HepG2 (cell line): ENCODE results near the gene MAP3K8. TPM values are rescaled to one million over a fixed set of nuclear protein-coding genes. Genes with fewer than 3 reads are reported as not detected.
A peak's percentile ranks its signal among the peaks of the same experiment; 100 is the strongest.

ENCODE experiments used
- ARNT2 ChIP-seq: sonication (generic); formaldehyde crosslinking; IDR thresholded peaks from 2 replicates; pipeline ENCODE4 v1.8.0; 2022; ENCODE audit warnings: mild to moderate bottlenecking, low read depth, missing genetic modification reagents, moderate library complexity
- ELF3 ChIP-seq: IDR thresholded peaks from 2 replicates; pipeline ENCODE4 v1.6.1; 2016; ENCODE audit warnings: missing genetic modification reagents, missing compliant biosample characterization
- HNRNPK ChIP-seq: fragments of 200-400 bp; formaldehyde crosslinking; IDR thresholded peaks from 2 replicates; pipeline ENCODE4 v1.6.1; 2018; ENCODE audit warnings: low read length, low read depth, moderate library complexity, mild to moderate bottlenecking; ENCODE audit not compliant: poor library complexity, severe bottlenecking
- HOXD1 ChIP-seq: sonication (generic); formaldehyde crosslinking; IDR thresholded peaks from 2 replicates; pipeline ENCODE4 v1.5.0; 2020; ENCODE audit warnings: missing genetic modification reagents
- KLF9 ChIP-seq: IDR thresholded peaks from 2 replicates; pipeline ENCODE4 v1.6.1; 2016; ENCODE audit warnings: low read depth
- LCORL ChIP-seq, 2 experiments: fragments of 450-650 bp in 1 of 2; sonication (generic) in 1 of 2; formaldehyde crosslinking in 1 of 2; IDR thresholded peaks; 2 replicates each; pipeline versions ENCODE4 v1.5.0 to v1.6.1; 2017 to 2020; ENCODE audit warnings: antibody characterized with exemption in 1 of 2, missing genetic modification reagents in 1 of 2
- RARA ChIP-seq: IDR thresholded peaks from 2 replicates; pipeline ENCODE4 v1.6.1; 2016; ENCODE audit warnings: missing genetic modification reagents, missing compliant biosample characterization
- RELA ChIP-seq: sonication (generic); formaldehyde crosslinking; IDR thresholded peaks from 2 replicates; pipeline ENCODE4 v1.4.0; 2020; ENCODE audit warnings: missing genetic modification reagents
- REST ChIP-seq, 2 experiments: IDR thresholded peaks; 2 replicates each; pipeline ENCODE4 v1.6.1; 2011 to 2012; ENCODE audit warnings: low read length in 2 of 2, borderline replicate concordance in 1 of 2, low read depth in 1 of 2, mild to moderate bottlenecking in 1 of 2, moderate library complexity in 1 of 2
- SAP130 ChIP-seq: IDR thresholded peaks from 2 replicates; pipeline ENCODE4 v1.6.1; 2016; ENCODE audit warnings: low read depth
- TAF1 ChIP-seq: sonication (generic); formaldehyde crosslinking; IDR thresholded peaks from 2 replicates; pipeline ENCODE4 v1.4.0; 2020; ENCODE audit warnings: missing genetic modification reagents
- THAP8 ChIP-seq: sonication (generic); formaldehyde crosslinking; IDR thresholded peaks from 2 replicates; pipeline ENCODE4 v1.5.1; 2020; ENCODE audit warnings: missing genetic modification reagents, mild to moderate bottlenecking, borderline replicate concordance
- ZBTB43 ChIP-seq: sonication (generic); formaldehyde crosslinking; conservative IDR thresholded peaks from 2 replicates; pipeline ENCODE4 v1.4.0; 2020; ENCODE audit warnings: missing genetic modification reagents
- ZBTB7B ChIP-seq: sonication (generic); formaldehyde crosslinking; IDR thresholded peaks from 2 replicates; pipeline ENCODE4 v1.4.0; 2020; ENCODE audit warnings: missing genetic modification reagents
- ZNF547 ChIP-seq: sonication (generic); formaldehyde crosslinking; IDR thresholded peaks from 2 replicates; pipeline ENCODE4 v1.5.1; 2020; ENCODE audit warnings: mild to moderate bottlenecking, missing genetic modification reagents
- ZNF564 ChIP-seq: sonication (generic); formaldehyde crosslinking; IDR thresholded peaks from 2 replicates; pipeline ENCODE4 v1.8.1; 2023; ENCODE audit warnings: mild to moderate bottlenecking, missing genetic modification reagents
- polyA plus RNA-seq, 8 experiments: library from polyadenylated mRNA; depleted of rRNA in 3 of 8; stranded (reverse) in 7 of 8; unstranded in 1 of 8; fragments of >200 nt; fragmentation: Illumina TruSeq in 4 of 8; extraction: Trizol in 4 of 8; gene quantifications; 2 replicates each; pipeline versions ENCODE4 v1.2.1 to v1.2.3, GENCODE V29; 2011 to 2016; ENCODE audit warnings: low read depth in 4 of 8, missing spikeins in 1 of 8, mixed read lengths in 1 of 8; ENCODE audit not compliant: insufficient read depth in 1 of 8
- total RNA-seq, 5 experiments: library from RNA; depleted of rRNA; stranded (reverse); fragments of >200 nt; fragmentation: Illumina TruSeq; extraction: Trizol; gene quantifications; 2 replicates each; pipeline ENCODE4 v1.2.3, GENCODE V29; 2016; ENCODE audit warnings: low read depth in 1 of 5
- TF ChIP-seq, protein P1 (sequence below): sonication (generic); formaldehyde crosslinking; conservative IDR thresholded peaks from 2 replicates; pipeline ENCODE4 v1.5.0; 2020; ENCODE audit warnings: missing genetic modification reagents
- TF ChIP-seq, protein P2 (sequence below): sonication (generic); formaldehyde crosslinking; IDR thresholded peaks from 2 replicates; pipeline ENCODE4 v1.5.1; 2020; ENCODE audit warnings: mild to moderate bottlenecking, missing genetic modification reagents, moderate library complexity
- TF ChIP-seq, protein P3 (sequence below): sonication (generic); formaldehyde crosslinking; IDR thresholded peaks from 2 replicates; pipeline ENCODE4 v1.8.0; 2022; ENCODE audit warnings: missing genetic modification reagents, mild to moderate bottlenecking, borderline replicate concordance

Gene MAP3K8
- total and polyA plus RNA-seq, 2 of the 13 experiments (the other 11 are each of a cell fraction or from before 2014, with no cell fraction given): 19.3 to 37.9 TPM

DNA sequence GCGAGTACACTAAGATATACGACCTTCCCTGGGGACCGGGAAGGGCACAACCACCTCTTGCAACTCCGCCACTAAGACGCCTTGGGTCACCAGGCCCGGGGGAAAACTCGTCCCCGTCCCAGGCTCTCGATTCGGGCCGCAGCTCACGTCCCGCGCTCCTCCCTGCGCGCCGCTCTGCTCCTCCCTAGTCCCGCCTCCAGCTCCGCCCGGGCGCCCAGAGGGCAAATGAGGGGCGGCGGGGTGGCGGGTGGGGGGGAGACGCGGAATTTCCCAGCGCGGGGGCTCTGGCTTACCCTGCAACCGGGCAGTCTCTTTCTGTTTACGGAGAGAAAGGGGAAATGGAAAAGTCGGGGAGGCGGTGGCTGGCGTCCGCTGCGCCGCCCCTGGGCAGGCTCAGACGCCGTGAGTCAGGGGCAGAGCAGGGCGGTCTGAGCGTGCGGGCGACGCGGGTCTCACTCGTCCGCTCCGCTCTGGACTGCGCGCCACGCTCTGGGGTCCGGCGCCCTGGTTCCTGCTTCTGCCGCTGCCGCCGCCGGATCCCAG, at the start of gene MAP3K8 (continued):
- TF ChIP-seq HNRNPK (no peak), ZNF547 (CRISPR knock-in tag) (no peak; the same call in none of the 2 replicates), ZNF564 (CRISPR knock-in tag) (peak; percentile 80; the same call in 1 of the 2 replicates), ZBTB43 (CRISPR knock-in tag) (no peak), RARA (peak; percentile 36; the same call in 1 of the 2 replicates), KLF9 (no peak), RELA (CRISPR knock-in tag) (peak; percentile 56; the same call in 1 of the 2 replicates), SAP130 (CRISPR knock-in tag) (peak; percentile 46), HOXD1 (0 out of 2 replicates have a peak, but pooled peaks have one; percentile 5), ARNT2 (CRISPR knock-in tag) (peak; percentile 89), ELF3 (CRISPR knock-in tag) (peak; percentile 29; the same call in 1 of the 2 replicates), ZBTB7B (peak; percentile 8; the same call in 1 of the 2 replicates), REST (IDR thresholded peaks at IDR 0.05; ENCODE audit: borderline replicate concordance in 1 of 2, low read depth in 1 of 2, low read length in 2 of 2) (peak in 1 of 2 experiments; percentile 8; a peak in 1 of 4 replicates), TAF1 (peak; percentile 89; the same call in 1 of the 2 replicates), LCORL (IDR thresholded peaks at IDR 0.05) (no peak), LCORL (CRISPR knock-in tag; IDR thresholded peaks at IDR 0.05) (peak; percentile 24; the same call in 1 of the 2 replicates), THAP8 (CRISPR knock-in tag) (no peak)
- TF ChIP-seq, protein P1, sequence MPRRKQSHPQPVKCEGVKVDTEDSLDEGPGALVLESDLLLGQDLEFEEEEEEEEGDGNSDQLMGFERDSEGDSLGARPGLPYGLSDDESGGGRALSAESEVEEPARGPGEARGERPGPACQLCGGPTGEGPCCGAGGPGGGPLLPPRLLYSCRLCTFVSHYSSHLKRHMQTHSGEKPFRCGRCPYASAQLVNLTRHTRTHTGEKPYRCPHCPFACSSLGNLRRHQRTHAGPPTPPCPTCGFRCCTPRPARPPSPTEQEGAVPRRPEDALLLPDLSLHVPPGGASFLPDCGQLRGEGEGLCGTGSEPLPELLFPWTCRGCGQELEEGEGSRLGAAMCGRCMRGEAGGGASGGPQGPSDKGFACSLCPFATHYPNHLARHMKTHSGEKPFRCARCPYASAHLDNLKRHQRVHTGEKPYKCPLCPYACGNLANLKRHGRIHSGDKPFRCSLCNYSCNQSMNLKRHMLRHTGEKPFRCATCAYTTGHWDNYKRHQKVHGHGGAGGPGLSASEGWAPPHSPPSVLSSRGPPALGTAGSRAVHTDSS (CRISPR knock-in tag): no peak
- TF ChIP-seq, protein P2, sequence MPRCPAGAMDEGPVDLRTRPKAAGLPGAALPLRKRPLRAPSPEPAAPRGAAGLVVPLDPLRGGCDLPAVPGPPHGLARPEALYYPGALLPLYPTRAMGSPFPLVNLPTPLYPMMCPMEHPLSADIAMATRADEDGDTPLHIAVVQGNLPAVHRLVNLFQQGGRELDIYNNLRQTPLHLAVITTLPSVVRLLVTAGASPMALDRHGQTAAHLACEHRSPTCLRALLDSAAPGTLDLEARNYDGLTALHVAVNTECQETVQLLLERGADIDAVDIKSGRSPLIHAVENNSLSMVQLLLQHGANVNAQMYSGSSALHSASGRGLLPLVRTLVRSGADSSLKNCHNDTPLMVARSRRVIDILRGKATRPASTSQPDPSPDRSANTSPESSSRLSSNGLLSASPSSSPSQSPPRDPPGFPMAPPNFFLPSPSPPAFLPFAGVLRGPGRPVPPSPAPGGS (CRISPR knock-in tag): peak; percentile 80
- TF ChIP-seq, protein P3, sequence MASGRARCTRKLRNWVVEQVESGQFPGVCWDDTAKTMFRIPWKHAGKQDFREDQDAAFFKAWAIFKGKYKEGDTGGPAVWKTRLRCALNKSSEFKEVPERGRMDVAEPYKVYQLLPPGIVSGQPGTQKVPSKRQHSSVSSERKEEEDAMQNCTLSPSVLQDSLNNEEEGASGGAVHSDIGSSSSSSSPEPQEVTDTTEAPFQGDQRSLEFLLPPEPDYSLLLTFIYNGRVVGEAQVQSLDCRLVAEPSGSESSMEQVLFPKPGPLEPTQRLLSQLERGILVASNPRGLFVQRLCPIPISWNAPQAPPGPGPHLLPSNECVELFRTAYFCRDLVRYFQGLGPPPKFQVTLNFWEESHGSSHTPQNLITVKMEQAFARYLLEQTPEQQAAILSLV (CRISPR knock-in tag): 0 out of 2 replicates have a peak, but pooled peaks have one; percentile 48
